HG03342 (cell line): ENCODE results near the gene TRIM37.
A peak's percentile ranks its signal among the peaks of the same experiment; 100 is the strongest.
"Not testable (repeated sequence)": the region's sequence is repeated elsewhere in the genome, so short reads cannot be mapped to it uniquely, and the experiment has no call there.

Experiments
- ATAC-seq: cut with Tn5 transposase; IDR thresholded peaks from one replicate; pipeline ENCODE4 v1.9.1; 2021; ENCODE audit warnings: mild to moderate bottlenecking, moderate library complexity; ENCODE audit not compliant: unreplicated experiment

TRIM37 gene

GRCh38 chr17:59111539-59111938 lies 4.9 kb upstream of the TRIM37 start:
- no peak for ATAC-seq

DNA sequence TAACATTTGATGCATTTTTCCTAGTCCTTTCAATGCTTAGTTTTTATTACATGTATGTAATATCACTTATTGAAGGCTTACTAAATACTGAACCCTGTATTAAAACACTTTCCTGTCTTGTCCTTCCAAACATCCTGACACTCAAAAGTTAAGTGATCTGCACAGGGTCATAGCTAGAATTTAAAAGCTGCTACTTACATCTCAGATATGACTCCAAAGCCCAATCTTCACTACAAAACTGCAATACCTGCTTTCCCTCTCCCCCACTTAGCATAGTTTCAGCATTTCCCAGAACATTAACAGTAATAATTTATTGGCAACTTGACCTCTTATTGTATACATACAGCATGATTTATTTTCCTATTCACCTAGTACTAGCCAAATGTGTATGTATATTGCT lies 4.3 kb upstream of the TRIM37 start:
- no peak for ATAC-seq

- no peak for ATAC-seq
Observed at GRCh38 chr17:59108400-59109102, 1.9 kb upstream of the TRIM37 start.

DNA sequence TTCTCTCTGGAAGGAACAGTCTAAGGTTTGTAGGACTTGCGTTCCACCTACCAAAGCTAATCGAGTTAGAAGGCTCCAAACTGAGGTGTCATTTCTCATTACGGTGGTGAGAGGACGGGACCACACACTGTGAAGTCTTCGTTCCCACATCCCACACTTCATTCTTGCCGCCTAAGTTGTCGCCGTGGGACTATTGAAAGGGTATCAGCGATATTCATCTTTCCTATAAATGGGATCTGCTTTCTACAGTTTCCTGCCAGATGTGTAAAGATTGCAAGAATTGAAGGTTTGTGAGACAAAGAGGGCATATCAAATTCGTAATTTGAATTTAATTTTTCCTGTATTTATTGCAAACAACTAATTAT lies 608 bp upstream of the TRIM37 start:
- no peak for ATAC-seq

DNA sequence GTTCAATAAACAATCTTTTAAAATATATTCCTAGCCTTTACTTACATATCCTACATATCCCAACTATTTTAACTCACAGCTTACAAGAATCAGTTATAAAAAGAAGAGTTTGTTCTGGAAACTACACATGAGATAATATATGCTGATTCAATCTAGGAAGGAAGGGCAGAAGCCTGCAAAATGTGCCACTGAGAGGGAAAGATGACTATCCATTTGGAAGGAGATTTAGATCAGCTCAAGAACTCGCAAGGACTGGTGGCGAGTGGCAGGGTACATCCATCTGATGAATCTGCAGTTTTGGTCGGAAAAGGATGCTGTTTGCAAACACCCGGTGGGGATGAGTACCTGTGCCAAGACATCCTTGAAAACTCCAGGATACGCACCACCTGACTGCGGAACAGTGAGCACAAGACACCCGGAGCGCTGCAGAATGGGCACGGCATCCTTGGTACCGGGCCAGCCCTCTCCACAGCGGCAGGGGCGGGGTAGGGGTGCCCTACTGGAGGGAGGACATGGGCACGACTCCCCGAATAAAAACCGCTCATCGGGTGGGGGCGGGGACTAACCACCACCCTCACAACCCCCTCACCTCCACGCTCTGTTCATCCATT lies 723 bp downstream of the TRIM37 start:
- ATAC-seq = peak; percentile 13

GRCh38 chr17:59101178-59101577 lies 5.5 kb downstream of the TRIM37 start:
- ATAC-seq = no peak

DNA sequence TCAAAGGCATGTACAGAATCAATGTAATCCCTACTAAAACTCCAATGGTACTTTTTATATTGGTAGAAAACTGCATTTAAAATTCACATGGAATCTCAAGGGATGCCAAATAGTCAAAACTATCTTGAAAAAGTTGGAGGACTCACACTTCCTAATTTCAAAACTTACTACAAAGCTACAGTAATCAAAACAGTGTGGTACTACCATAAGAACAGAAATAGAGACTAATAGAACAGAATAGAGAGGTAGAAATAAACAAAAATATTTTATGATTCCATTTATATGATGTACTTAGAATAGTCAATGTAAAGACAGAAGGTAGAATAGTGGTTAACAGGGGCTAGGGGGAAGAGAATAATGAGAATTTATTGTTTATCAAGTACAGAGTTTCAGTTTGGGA lies 8.8 kb downstream of the TRIM37 start:
- no peak for ATAC-seq

- ATAC-seq = no peak
Observed at GRCh38 chr17:59094861-59095530, 11.7 kb downstream of the TRIM37 start.

GRCh38 chr17:59093702-59094231 lies 12.9 kb downstream of the TRIM37 start:
- no peak for ATAC-seq

GRCh38 chr17:59093145-59093701 lies 13.5 kb downstream of the TRIM37 start:
- no peak for ATAC-seq

DNA sequence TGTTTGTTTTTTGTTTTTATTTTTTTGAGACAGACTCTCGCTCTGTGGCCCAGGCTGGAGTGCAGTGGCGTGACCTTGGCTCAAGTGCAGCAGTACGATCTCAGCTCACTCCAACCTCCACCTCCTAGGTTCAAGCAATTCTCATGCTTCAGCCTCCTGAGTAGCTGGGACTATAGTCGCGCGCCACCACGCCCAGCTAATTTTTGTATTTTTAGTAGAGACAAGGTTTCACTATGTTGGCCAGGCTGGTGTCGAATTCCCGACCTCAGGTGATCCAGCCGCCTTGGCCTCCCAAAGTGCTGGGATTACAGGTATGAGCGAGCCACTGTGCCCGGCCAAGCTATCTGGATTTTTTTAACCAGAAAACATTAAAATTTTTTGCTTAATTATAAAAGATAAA lies 16.1 kb downstream of the TRIM37 start:
- not testable (repeated sequence) for ATAC-seq

DNA sequence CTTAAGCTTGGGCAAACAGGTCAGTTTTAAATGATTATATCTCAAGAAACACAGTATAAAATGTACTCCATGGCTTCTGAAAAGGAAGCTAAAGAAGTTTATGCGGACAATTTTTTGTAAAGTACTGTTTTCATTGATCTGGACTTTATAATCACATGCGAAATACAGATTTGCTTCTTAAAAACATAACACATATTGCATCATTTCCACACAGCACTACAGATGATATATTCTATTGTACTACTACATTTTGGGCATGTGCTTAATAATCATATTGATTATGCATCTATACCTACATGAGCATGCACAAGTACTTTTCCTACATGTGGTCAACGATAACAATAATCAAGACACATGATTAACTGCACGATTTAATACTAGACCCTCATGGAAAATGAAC lies 22.5 kb downstream of the TRIM37 start:
- no peak for ATAC-seq

DNA sequence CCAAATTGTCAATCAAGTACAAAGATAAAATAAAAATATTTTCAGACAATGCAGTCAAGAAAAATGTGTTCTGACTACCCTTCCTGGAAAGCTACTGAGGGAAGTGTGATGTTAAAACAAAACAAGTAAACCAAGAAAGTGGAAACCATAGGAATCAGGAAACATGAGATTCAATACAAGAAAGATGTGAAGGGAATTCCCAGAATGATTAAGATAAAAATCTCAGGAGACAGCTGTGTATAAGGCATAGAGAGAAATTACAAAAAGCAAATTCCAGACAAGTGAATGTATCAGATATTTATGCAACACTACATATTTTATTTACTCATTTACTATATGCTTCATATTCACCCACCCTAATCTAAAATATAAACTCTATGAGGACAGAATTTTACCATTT lies 32.2 kb downstream of the TRIM37 start:
- ATAC-seq = no peak

- ATAC-seq = no peak
Observed at GRCh38 chr17:59073972-59074371, 32.7 kb downstream of the TRIM37 start.

DNA sequence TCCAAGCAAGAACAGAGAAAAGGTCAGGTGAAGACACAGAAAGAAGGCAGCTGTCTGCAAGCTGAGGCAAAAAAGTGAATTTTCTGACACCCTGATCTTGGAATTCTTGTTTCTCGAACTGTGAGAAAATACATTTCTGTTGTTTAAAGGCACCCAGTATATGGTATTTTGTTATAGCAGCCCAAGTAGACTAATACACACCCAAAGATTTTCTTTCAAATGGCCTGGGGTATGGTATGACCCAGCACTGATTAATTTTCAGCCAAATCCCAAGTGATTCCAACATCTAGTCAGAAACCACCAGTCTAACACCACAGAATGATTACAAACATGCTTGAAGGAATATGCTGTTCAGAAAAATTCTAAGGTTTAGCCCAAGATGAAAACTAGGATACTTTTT lies 36.8 kb downstream of the TRIM37 start:
- no peak for ATAC-seq

DNA sequence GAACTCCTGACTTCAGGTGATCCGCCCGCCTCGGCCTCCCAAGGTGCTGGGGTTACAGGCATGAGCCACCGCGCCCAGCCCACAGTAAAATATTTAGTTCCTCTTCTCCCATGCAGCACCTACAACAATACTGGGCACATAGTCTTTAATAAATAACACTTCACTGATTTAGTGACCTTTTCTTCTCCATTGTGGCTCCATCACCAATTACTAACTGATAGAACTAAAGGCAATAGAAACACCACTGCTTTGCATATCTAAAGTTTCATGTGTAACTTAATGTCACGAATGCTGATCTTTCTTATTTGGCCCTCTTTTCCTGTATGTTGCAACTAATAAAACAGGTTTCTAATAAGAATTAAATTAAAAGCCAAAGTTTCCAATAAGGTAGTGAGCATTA lies 38.9 kb downstream of the TRIM37 start:
- ATAC-seq = no peak

GRCh38 chr17:59067340-59067739 lies 39.3 kb downstream of the TRIM37 start:
- no peak for ATAC-seq

- no peak for ATAC-seq
Observed at GRCh38 chr17:59062509-59062908, 44.2 kb downstream of the TRIM37 start.

DNA sequence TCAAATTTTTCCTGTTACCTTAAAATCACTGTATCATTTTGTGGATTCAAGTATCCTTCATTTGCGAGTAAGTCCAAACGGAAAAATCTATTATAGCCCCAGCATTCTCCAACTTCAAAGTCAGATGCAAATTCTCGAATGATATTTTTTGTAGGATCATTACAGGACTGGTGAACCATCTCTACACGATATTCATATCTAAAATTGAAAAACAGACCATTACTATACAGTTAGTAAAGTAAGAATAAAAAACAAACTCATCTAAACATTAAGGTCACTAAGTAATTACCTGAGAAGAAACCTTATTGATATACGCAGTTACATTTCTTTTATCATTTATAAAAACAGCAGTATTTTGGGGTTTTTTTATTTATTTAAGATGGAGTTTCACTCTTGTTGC lies 49.8 kb downstream of the TRIM37 start:
- no peak for ATAC-seq

- no peak for ATAC-seq
Observed at GRCh38 chr17:59049798-59050197, 56.9 kb downstream of the TRIM37 start.

- ATAC-seq = no peak
Observed at GRCh38 chr17:59047616-59048015, 59.1 kb downstream of the TRIM37 start.

- no peak for ATAC-seq
Observed at GRCh38 chr17:59046192-59046591, 60.5 kb downstream of the TRIM37 start.
